K562 (cell line): ENCODE data around the gene EVI2B. TPM values are rescaled to one million over a fixed set of nuclear protein-coding genes. Genes with fewer than 3 reads are reported as not detected.

ENCODE experiments used
- ATAC-seq: fragments of 200-7000 bp; cut with Tn5 transposase; 3 replicates; pipeline ENCODE4 v1.9.1; 2020; ENCODE audit warnings: moderate library complexity
- BruUV-seq: library from RNA; stranded (reverse); fragments of 400-500 nt; replicated peaks from 2 replicates; lab custom pipeline; 2021; lab: Mats Ljungman, UMichigan
- CTCF ChIA-PET: fragments of 300-600 bp; formaldehyde crosslinking; extraction: SDS; loops from one replicate; lab custom pipeline; 2021; ENCODE audit warnings: low intra/inter-chr PET ratio; lab: Yijun Ruan, JAX
- POLR2A ChIA-PET: fragments of 300-600, 350-650 bp; sonication (Branson Sonifier 250); formaldehyde crosslinking; extraction: SDS; loops from one replicate; lab custom pipeline; 2021; ENCODE audit warnings: antibody characterized with exemption, inconsistent platforms; lab: Yijun Ruan, JAX
- DNase-seq, 4 experiments: peaks; one replicate each; pipeline versions ENCODE4 v3.0.0 to v3.0.0-alpha.2; 2011 to 2018; ENCODE audit warnings: low spot score in 3 of 4, mixed read lengths in 3 of 4; ENCODE audit errors: extremely low read depth in 1 of 4
- FAIRE-seq: peaks from 2 replicates; lab custom pipeline; 2011; peaks lifted over from hg19 to GRCh38; lab: Jason Lieb, UNC
- H2AFZ ChIP-seq: 2 replicates; pipeline ENCODE4 v1.6.0; 2011; ENCODE audit warnings: low read depth, low read length, control low read depth, inconsistent platforms
- H3K27ac ChIP-seq: fragments of 200-600 bp; 3 replicates; pipeline ENCODE4 v1.8.0; 2011; ENCODE audit warnings: low read depth, mild to moderate bottlenecking, control low read depth, inconsistent platforms, low read length, moderate library complexity, mixed read lengths; ENCODE audit errors: extremely low read depth
- H3K27me3 ChIP-seq, 2 experiments: fragments of 300-600 bp in 1 of 2; 2 replicates in 1 of 2; 3 replicates in 1 of 2; pipeline versions ENCODE4 v1.6.0 to v1.8.0; 2011; ENCODE audit warnings: inconsistent platforms in 2 of 2, low read length in 2 of 2, mild to moderate bottlenecking in 1 of 2, mixed read lengths in 1 of 2, moderate library complexity in 1 of 2; ENCODE audit not compliant: control insufficient read depth in 2 of 2, insufficient read depth in 2 of 2
- H3K36me3 ChIP-seq: fragments of 300-600 bp; 3 replicates; pipeline ENCODE4 v1.8.0; 2011; ENCODE audit warnings: mild to moderate bottlenecking, low read length, inconsistent platforms; ENCODE audit not compliant: control insufficient read depth, insufficient read depth
- H3K4me1 ChIP-seq, 2 experiments: fragments of 200-600 bp in 1 of 2; replicated peaks in 1 of 2; 2 replicates in 1 of 2; 3 replicates in 1 of 2; pipeline versions ENCODE4 v1.5.1 to v1.8.0; 2011; ENCODE audit warnings: inconsistent platforms in 2 of 2, low read length in 2 of 2, mild to moderate bottlenecking in 1 of 2, mixed read lengths in 1 of 2, moderate library complexity in 1 of 2; ENCODE audit not compliant: control insufficient read depth in 2 of 2, insufficient read depth in 2 of 2
- H3K4me2 ChIP-seq: 2 replicates; pipeline ENCODE4 v1.6.1; 2011; ENCODE audit warnings: low read length, control low read depth, inconsistent platforms, mixed read lengths; ENCODE audit not compliant: insufficient read depth
- H3K4me3 ChIP-seq: fragments of 200-600 bp; sonication (generic), shearing (Covaris generic); 2 replicates; pipeline ENCODE4 v1.5.1; 2016; ENCODE audit warnings: control low read depth, inconsistent platforms
- H3K79me2 ChIP-seq: fragments of 200-600 bp; 3 replicates; pipeline ENCODE4 v1.8.0; 2011; ENCODE audit warnings: low read length, inconsistent platforms; ENCODE audit not compliant: control insufficient read depth, insufficient read depth
- H3K9ac ChIP-seq, 2 experiments: 2 replicates each; pipeline versions ENCODE4 v1.6.0 to v1.6.1; 2011; ENCODE audit warnings: low read depth in 2 of 2, low read length in 2 of 2, control low read depth in 1 of 2, inconsistent platforms in 1 of 2, mild to moderate bottlenecking in 1 of 2, mixed read lengths in 1 of 2; ENCODE audit not compliant: insufficient read depth in 1 of 2
- H3K9me1 ChIP-seq: one replicate; pipeline ENCODE4 v1.6.0; 2011; ENCODE audit warnings: inconsistent platforms, mild to moderate bottlenecking, low read length, moderate library complexity; ENCODE audit not compliant: control insufficient read depth, insufficient read depth
- H3K9me3 ChIP-seq: replicated peaks from 2 replicates; pipeline ENCODE4 v1.5.1; 2011; ENCODE audit warnings: low read depth, low read length, inconsistent platforms; ENCODE audit not compliant: control insufficient read depth, insufficient read depth
- H4K20me1 ChIP-seq: replicated peaks from 2 replicates; pipeline ENCODE4 v1.6.1; 2011; ENCODE audit warnings: low read length, inconsistent platforms, mixed read lengths; ENCODE audit not compliant: control insufficient read depth, insufficient read depth
- C11orf30 ChIP-seq: fragments of 450-650 bp; IDR thresholded peaks from 2 replicates; pipeline ENCODE4 v1.6.1; 2016; ENCODE audit warnings: low read depth, mild to moderate bottlenecking
- JUNB ChIP-seq: fragments of 450-650 bp; formaldehyde crosslinking; conservative IDR thresholded peaks from 2 replicates; pipeline ENCODE4 v1.4.0; 2020; ENCODE audit warnings: mild to moderate bottlenecking
- MAFG ChIP-seq: fragments of 450-650 bp; conservative IDR thresholded peaks from 2 replicates; pipeline ENCODE4 v1.6.1; 2016; ENCODE audit warnings: missing genetic modification characterization, missing compliant biosample characterization
- MTA3 ChIP-seq: fragments of 450-650 bp; formaldehyde crosslinking; IDR thresholded peaks from 2 replicates; pipeline ENCODE4 v1.6.1; 2017; ENCODE audit warnings: mild to moderate bottlenecking, borderline replicate concordance
- PCBP2 ChIP-seq: fragments of 200-400 bp; formaldehyde crosslinking; IDR thresholded peaks from 2 replicates; pipeline ENCODE4 v1.6.1; 2018; ENCODE audit warnings: low read length, low read depth, mild to moderate bottlenecking, moderate library complexity; ENCODE audit not compliant: poor library complexity, severe bottlenecking
- SMARCA4 ChIP-seq: fragments of 450-650 bp; IDR thresholded peaks from 2 replicates; pipeline ENCODE4 v1.6.1; 2016
- SRSF9 ChIP-seq: fragments of 200-400 bp; formaldehyde crosslinking; IDR thresholded peaks from 2 replicates; pipeline ENCODE4 v1.6.1; 2017; ENCODE audit warnings: low read depth, low read length, borderline replicate concordance
- STAG1 ChIP-seq: sonication (generic); formaldehyde crosslinking; IDR thresholded peaks from 2 replicates; pipeline ENCODE4 v1.5.0; 2020; ENCODE audit warnings: missing genetic modification reagents, borderline replicate concordance
- SUPT5H ChIP-seq: fragments of 450-650 bp; IDR thresholded peaks from 2 replicates; pipeline ENCODE4 v1.6.1; 2016
- TFAM ChIP-seq: fragments of 250-450 bp; sonication (Bioruptor Pico); conservative IDR thresholded peaks from 2 replicates; pipeline ENCODE4 v1.5.0; 2021; ENCODE audit warnings: mild to moderate bottlenecking, moderate library complexity
- ZBTB12 ChIP-seq: fragments of 250-450 bp; sonication (Bioruptor Pico); IDR thresholded peaks from 2 replicates; pipeline ENCODE4 v1.4.0; 2020
- ZBTB43 ChIP-seq: sonication (generic); formaldehyde crosslinking; IDR thresholded peaks from 2 replicates; pipeline ENCODE4 v1.8.0; 2023; ENCODE audit warnings: mild to moderate bottlenecking, missing genetic modification reagents
- ZNF134 ChIP-seq: fragments of 250-450 bp; sonication (Bioruptor Pico); conservative IDR thresholded peaks from 2 replicates; pipeline ENCODE4 v1.4.0; 2020
- ZNF184 ChIP-seq: sonication (generic); formaldehyde crosslinking; IDR thresholded peaks from 2 replicates; pipeline ENCODE4 v1.5.0; 2020; ENCODE audit warnings: missing genetic modification reagents
- ZNF316 ChIP-seq: fragments of 450-650 bp; IDR thresholded peaks from 2 replicates; pipeline ENCODE4 v1.6.1; 2016
- ZNF695 ChIP-seq: fragments of 450-650 bp; formaldehyde crosslinking; IDR thresholded peaks from 2 replicates; pipeline ENCODE4 v1.4.0; 2020; ENCODE audit warnings: mild to moderate bottlenecking, moderate library complexity
- ZNF778 ChIP-seq: fragments of 450-650 bp; formaldehyde crosslinking; IDR thresholded peaks from 2 replicates; pipeline ENCODE4 v1.4.0; 2020; ENCODE audit warnings: mild to moderate bottlenecking, moderate library complexity
- WGBS: fragments of 100-300 bp; shearing (Covaris generic); methylation state at CpG from one replicate; pipeline ENCODE4 v1.1.6; 2016; ENCODE audit warnings: low coverage, mixed read lengths; ENCODE audit not compliant: insufficient coverage; ENCODE audit errors: missing lambda C conversion rate; 5-methylcytosine and 5-hydroxymethylcytosine counted together
- in situ Hi-C: fragments of 300-500 bp; cut with MboI; formaldehyde crosslinking; loops from 4 replicates; pipeline ENCODE4 v1.15.0; 2018; ENCODE audit warnings: inconsistent platforms, mixed read lengths
- intact Hi-C: fragments of 100-400 bp; cut with micrococcal nuclease; formaldehyde crosslinking; loops from 2 replicates; pipeline ENCODE4 v1.14.2; 2022
- polyA plus RNA-seq, 8 experiments: library from polyadenylated mRNA; depleted of rRNA in 4 of 8; stranded (reverse) in 5 of 8; unstranded in 3 of 8; fragments of >200 nt; fragmentation: Nextera tagmentation in 2 of 8; fragmentation: Illumina TruSeq in 1 of 8; extraction: Ambion mirVana in 2 of 8; extraction: Trizol in 1 of 8; gene quantifications; 2 replicates each; pipeline versions ENCODE4 v1.2.1 to v1.2.3, GENCODE V29; 2011 to 2014; ENCODE audit warnings: inconsistent platforms in 1 of 8, missing spikeins in 1 of 8
- total RNA-seq, 7 experiments: library from RNA; depleted of rRNA in 6 of 7; stranded (reverse); fragments of >200 nt in 6 of 7; fragmentation: Illumina TruSeq in 2 of 7; extraction: Trizol in 2 of 7; gene quantifications; 2 replicates each; pipeline versions ENCODE4 v1.2.1 to v1.2.3, GENCODE V29; 2011 to 2021; ENCODE audit warnings: low replicate concordance in 1 of 7

The EVI2B gene
- total and polyA plus RNA-seq, 9 of the 15 experiments (the other 6 are each of a cell fraction or from before 2014, with no cell fraction given), result 0.54 to 8.0 (median 2.5) TPM

GRCh38 chr17:31272803-31273202 lies 41.1 kb downstream of the EVI2B start:
- ChIA-PET CTCF (no interaction called here), POLR2A (no interaction called here)
- no peak overlapping the region for H3K4me2 ChIP-seq
- FAIRE-seq (no peak), DNase-seq (no peak), ATAC-seq (no peak)
- H3K36me3 ChIP-seq, result peaks cover 35% of the 10 kb centered on the region
- in situ Hi-C loops, result no loop called here
- H3K4me1 ChIP-seq, result no peaks in the 10 kb centered on the region; a peak in 1 of 5 replicates
- H3K9me1 ChIP-seq, result no peaks in the 10 kb centered on the region
- no peak overlapping the region for H3K9ac ChIP-seq
- H3K27ac ChIP-seq, result no peak overlapping the region
- TF ChIP-seq C11orf30 (peak; percentile 38), ZNF316 (peak; percentile 48), MAFG (tag) (0 out of 2 replicates have a peak, but pooled peaks have one; percentile 12), ZNF184 (CRISPR knock-in tag) (no peak)
- no peaks in the 10 kb centered on the region; the same call in 1 of the 2 replicates for H4K20me1 ChIP-seq
- no peak overlapping the region for H2AFZ ChIP-seq
- H3K4me3 ChIP-seq, result no peak overlapping the region
- no peaks in the 10 kb centered on the region for H3K27me3 ChIP-seq
- H3K79me2 ChIP-seq, result no peaks in the 10 kb centered on the region
- no peaks in the 10 kb centered on the region for H3K9me3 ChIP-seq
- intact Hi-C loops, result no loop called here
- BruUV-seq, result no TSS peak

DNA sequence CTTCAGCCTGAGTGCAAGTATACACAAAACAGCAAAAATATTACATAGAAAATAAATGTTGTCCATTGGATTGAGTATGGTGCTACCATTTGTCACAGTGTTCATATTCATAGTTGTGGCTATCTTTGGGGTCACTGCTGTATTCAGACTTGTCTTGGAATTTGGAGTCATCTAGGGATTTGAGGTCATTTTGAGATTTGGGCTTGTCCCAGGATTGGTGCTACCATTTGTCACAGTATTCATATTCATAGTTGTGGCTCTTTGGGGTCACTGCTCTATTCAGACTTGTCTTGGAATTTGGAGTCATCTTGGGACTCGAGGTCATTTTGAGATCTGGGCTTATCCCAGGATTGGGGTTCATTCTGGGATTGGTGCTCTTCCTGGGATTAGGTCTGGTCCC lies 41.6 kb downstream of the EVI2B start:
- 91% methylated on average over 1 of the region's 1 CpG for WGBS
- no TSS peak for BruUV-seq
- ChIA-PET CTCF (no interaction called here), POLR2A (no interaction called here)
- in situ Hi-C loops (no loop called here), intact Hi-C loops (no loop called here)
- no peak overlapping the region for H3K27ac ChIP-seq
- no peak overlapping the region for H3K9ac ChIP-seq
- H3K4me2 ChIP-seq, result no peak overlapping the region
- H3K9me1 ChIP-seq, result no peaks in the 10 kb centered on the region
- peaks cover 30% of the 10 kb centered on the region; the same call in 2 of the 3 replicates for H3K36me3 ChIP-seq
- H3K4me1 ChIP-seq, result no peaks in the 10 kb centered on the region; a peak in 1 of 5 replicates
- no peaks in the 10 kb centered on the region for H3K27me3 ChIP-seq
- H3K9me3 ChIP-seq, result no peaks in the 10 kb centered on the region
- DNase-seq (no peak), ATAC-seq (no peak), FAIRE-seq (no peak)
- H4K20me1 ChIP-seq, result no peaks in the 10 kb centered on the region; the same call in 1 of the 2 replicates
- no peaks in the 10 kb centered on the region for H3K79me2 ChIP-seq
- no peak overlapping the region for H3K4me3 ChIP-seq
- H2AFZ ChIP-seq, result no peak overlapping the region
- TF ChIP-seq ZBTB43, result no peak
- TF ChIP-seq SRSF9, result no peak
- no peak for TF ChIP-seq SUPT5H
- no peak for TF ChIP-seq STAG1 (CRISPR knock-in tag)
- no peak for TF ChIP-seq JUNB (CRISPR knock-in tag)
- TF ChIP-seq ZBTB12 (CRISPR knock-in tag), result no peak
- no peak for TF ChIP-seq SMARCA4
- TF ChIP-seq PCBP2, result no peak
- TF ChIP-seq MTA3, result no peak
- no peak for TF ChIP-seq ZNF134 (CRISPR knock-in tag)
- no peak for TF ChIP-seq ZNF778 (CRISPR knock-in tag)
- no peak for TF ChIP-seq TFAM (CRISPR knock-in tag)
- TF ChIP-seq ZNF695 (CRISPR knock-in tag), result no peak
